Motor neuron (in vitro differentiated cells): ENCODE results near the gene DNAH10. TPM values are rescaled to one million over a fixed set of nuclear protein-coding genes. Genes with fewer than 3 reads are reported as not detected.
"Not testable (repeated sequence)": the region's sequence is repeated elsewhere in the genome, so short reads cannot be mapped to it uniquely, and the experiment has no call there.

ENCODE experiments used
- ATAC-seq, 8 experiments: fragments of 200-7000 bp; cut with Tn5 transposase; replicated peaks in 6 of 8; 2 replicates each; pipeline ENCODE4 v1.8.0; 2021; ENCODE audit warnings: mild to moderate bottlenecking in 8 of 8, moderate library complexity in 8 of 8
- H3K27ac ChIP-seq, 2 donors: fragments of 250-450 bp; sonication (Bioruptor Pico); 2 replicates each; pipeline ENCODE4 v1.9.0; 2021; ENCODE audit warnings: antibody characterized with exemption in 2 of 2, mild to moderate bottlenecking in 2 of 2, moderate library complexity in 1 of 2
- H3K4me1 ChIP-seq, 2 donors: fragments of 250-450 bp; sonication (Bioruptor Pico); replicated peaks in 1 of 2; 2 replicates each; pipeline ENCODE4 v1.6.1; 2021; ENCODE audit warnings: antibody characterized with exemption in 2 of 2, mild to moderate bottlenecking in 2 of 2, moderate library complexity in 1 of 2
- H3K4me3 ChIP-seq, 5 donors: fragments of 250-450 bp; sonication (Bioruptor Pico); 2 replicates each; pipeline ENCODE4 v1.9.0; 2021; ENCODE audit warnings: antibody characterized with exemption in 5 of 5, mild to moderate bottlenecking in 5 of 5, moderate library complexity in 4 of 5
- WGBS, 10 experiments: fragments of 450-650 bp; shearing (Covaris generic); methylation state at CpG; one replicate each; pipeline ENCODE4 v1.0.0; 2022; 5-methylcytosine and 5-hydroxymethylcytosine counted together
- in situ Hi-C, 9 experiments: fragments of 400-800 bp; cut with MboI; loops; one replicate each; pipeline ENCODE4 v1.15.0; 2021; ENCODE audit warnings: low sequenced_read_pairs in 9 of 9, low pct_unique_long_range_greater_than_20kb in 2 of 9; ENCODE audit not compliant: unreplicated experiment in 9 of 9
- total RNA-seq, 8 experiments: library from RNA; unstranded; fragments of 300-600 nt; gene quantifications; 2 replicates each; pipeline versions ENCODE4 v1.2.3 to v1.2.4, GENCODE V29; 2022

DNAH10 gene
- total RNA-seq, 8 experiments from 2014 or later: 0.67 to 153 (median 2.2) TPM

- no peak overlapping the region for H3K4me3 ChIP-seq
- in situ Hi-C loops: no loop called here
- no peak overlapping the region for H3K27ac ChIP-seq
- ATAC-seq: no peak
- peaks cover 11 to 14% of the 10 kb centered on the region in 2 donors for H3K4me1 ChIP-seq
- WGBS, 10 experiments: 80 to 100% (median 91%) methylated on average over 1 to 7 of the region's 22 CpGs; no CpG with 5 or more reads in 6 of the 10 experiments
These were observed 141.4 kb downstream of the DNAH10 start for GRCh38 chr12:123903301-123904065.

DNA sequence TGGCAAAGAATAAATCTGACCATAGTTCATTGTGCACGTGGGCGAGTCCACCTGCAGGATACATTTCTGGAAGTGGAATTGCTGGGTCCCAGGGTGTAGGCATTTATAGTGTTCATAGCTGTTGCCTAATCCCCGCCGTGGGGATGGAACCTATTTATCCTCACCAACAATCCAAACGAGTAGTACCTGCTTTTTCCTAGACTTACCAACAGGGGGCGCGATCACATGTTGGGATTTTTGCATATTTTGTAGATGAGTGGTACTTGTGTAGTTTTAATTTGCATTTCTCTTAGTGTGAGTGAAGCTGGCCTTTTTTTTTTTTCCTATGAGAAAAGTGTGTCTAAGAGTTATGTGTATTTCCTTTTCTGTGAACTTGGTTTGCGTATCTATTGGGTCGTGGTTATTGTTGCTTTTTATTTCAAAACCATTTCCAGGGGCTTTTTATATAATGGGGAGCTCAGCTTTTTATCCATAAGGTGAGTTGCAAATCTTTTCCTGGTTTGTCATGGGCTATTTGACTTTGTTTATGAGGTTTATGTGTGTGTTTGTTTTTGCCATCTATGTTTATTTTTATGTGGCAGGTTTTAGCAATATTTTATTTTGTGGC is 143.3 kb downstream of the DNAH10 start:
- in situ Hi-C loops: no loop called here
- H3K27ac ChIP-seq: no peak overlapping the region
- 16 to 80% (median 37%) methylated on average over 1 to 9 of the region's 9 CpGs for WGBS, 10 experiments
- peak in 5 of 8 experiments; percentile 17 to 81 (median 61) for ATAC-seq
- H3K4me1 ChIP-seq: peaks cover 11 to 14% of the 10 kb centered on the region in 2 donors
- no peak overlapping the region for H3K4me3 ChIP-seq

- Histone ChIP-seq H3K4me3 (no peak overlapping the region), H3K27ac (no peak overlapping the region), H3K4me1 (peaks cover 11 to 14% of the 10 kb centered on the region in 2 donors)
- in situ Hi-C loops: no loop called here
- 86 to 100% (median 98%) methylated on average over 1 to 5 of the region's 7 CpGs for WGBS, 10 experiments
- no peak for ATAC-seq
These were observed 144.8 kb downstream of the DNAH10 start for GRCh38 chr12:123906711-123907420.

DNA sequence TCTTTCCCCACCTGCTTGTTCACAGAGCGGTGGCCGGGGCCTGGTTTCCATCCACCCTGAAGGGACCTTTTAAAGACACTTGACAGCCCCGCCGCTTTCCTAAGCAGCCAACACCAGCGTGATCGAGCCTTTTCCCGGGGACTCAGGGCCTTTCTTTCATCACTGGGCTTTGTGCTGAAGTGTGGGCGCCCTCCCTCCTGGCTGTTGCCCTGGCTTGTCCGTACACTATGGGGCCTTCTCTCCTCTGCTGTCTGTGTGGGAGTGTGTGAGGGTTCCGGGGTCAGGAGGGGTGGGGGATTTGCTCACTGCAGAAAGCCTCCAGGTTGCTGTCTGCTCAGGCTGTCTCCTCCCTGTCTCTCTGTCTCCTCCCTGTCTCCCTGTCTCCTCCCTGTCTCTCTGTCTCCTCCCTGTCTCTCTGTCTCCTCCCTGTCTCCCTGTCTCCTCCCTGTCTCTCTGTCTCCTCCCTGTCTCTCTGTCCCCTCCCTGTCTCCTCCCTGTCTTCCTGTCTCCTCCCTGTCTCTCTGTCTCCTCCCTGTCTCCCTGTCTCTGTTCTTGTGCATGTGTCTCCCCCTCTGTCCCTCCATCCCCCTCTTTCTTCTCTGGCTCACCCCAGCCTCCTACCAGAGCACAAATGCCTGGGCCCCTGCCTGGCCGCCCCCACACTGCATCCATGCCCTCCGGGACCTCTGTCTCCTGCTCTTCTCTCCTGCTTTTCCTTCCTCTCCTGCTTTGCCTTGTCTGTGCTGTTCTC is 145.8 kb downstream of the DNAH10 start:
- no peak overlapping the region for H3K4me3 ChIP-seq
- H3K4me1 ChIP-seq: peaks cover 11 to 14% of the 10 kb centered on the region in 2 donors
- WGBS, 10 experiments: 19 to 100% (median 50%) methylated on average over 2 to 6 of the region's 12 CpGs; no CpG with 5 or more reads in 5 of the 10 experiments
- peak in 7 of 8 experiments; percentile 70 to 82 (median 78) for ATAC-seq
- in situ Hi-C loops: no loop called here
- H3K27ac ChIP-seq: no peak overlapping the region

DNA sequence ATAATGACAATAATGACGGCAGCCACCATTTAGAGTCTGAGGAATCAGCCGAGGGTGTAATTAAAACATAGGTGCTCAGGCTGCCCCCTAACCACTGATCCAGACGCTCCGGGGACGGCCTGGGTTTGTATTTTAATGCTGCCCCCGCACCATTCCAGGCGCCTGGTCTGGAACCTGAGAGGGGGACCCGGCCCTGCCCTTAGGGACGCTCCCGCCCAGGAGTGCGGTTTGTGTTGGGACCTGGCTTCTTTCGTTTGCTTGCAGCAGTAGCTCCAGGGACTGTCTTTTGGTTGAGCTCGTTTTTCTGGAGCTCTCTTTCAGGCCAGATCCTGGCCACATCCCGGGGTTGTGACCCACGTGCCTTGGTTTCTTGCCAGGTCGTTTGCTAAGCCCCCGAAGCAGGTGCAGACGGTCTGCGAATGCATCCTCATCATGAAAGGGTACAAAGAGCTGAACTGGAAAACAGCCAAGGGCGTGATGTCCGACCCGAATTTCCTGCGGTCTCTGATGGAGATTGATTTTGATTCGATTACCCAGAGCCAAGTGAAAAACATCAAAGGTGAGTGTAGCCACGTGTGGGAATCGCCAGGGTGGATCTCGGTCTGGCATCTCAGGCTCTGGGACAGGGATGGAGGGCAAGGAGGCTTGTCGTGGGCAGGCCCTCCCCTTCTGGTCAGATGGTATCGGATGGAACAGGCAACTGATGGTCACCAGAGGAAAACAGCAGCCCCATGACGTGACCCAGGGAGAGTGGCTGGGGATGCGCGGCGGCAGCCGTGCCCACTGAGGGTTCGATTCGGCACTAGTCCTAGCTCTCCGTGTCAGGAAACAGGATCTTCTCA is 147.0 kb downstream of the DNAH10 start:
- 73 to 100% (median 86%) methylated on average over 1 to 15 of the region's 37 CpGs for WGBS, 10 experiments
- Histone ChIP-seq H3K27ac (no peak overlapping the region), H3K4me1 (peaks cover 11 to 16% of the 10 kb centered on the region in 2 donors), H3K4me3 (no peak overlapping the region)
- in situ Hi-C loops: no loop called here
- no peak for ATAC-seq

DNA sequence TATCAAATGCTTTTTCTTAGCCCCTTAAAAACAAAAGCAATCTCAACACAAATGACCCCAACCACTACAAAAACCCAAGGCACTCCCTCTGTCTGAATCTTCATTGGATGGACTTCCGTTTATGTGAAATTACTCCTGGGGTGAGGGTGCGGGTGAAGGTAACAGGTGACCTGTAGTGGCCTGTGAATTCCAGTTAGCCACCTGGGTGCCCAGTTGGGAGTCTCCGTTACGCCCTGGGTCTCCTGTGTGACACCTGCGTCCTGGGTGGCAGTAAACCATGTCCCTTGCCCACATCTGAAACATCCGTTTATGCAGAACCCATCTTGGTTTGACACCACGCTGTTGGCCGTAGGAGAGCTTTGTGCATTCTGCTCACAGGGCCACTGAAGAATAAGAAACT is 148.0 kb downstream of the DNAH10 start:
- ATAC-seq: no peak
- in situ Hi-C loops: no loop called here
- Histone ChIP-seq H3K4me1 (peaks cover 11 to 20% of the 10 kb centered on the region in 2 donors), H3K4me3 (no peak overlapping the region), H3K27ac (no peak overlapping the region)
- WGBS, 10 experiments: 83 to 100% (median 95%) methylated on average over 1 to 5 of the region's 8 CpGs; no CpG with 5 or more reads in 2 of the 10 experiments

DNA sequence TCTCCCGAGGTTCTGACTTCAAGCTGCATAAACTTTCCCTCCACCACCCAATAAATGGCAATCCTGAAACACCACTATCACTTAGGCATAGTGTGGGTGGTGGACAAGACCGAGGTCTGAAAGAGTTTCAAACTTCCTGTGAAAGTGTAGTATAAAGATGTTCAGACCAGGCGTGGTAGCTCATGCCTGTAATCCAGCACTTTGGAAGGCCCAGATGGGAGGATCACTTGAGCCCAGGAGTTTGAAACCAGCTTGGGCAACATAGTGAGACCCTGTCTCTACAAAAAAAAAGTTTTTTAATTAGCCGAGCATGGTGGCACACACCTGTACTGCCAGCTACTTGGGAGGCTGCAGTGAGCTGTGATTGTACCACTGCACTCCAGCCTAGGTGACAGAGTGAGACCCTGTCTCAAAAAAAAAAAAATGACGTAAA is 148.7 kb downstream of the DNAH10 start:
- ATAC-seq: peak in 6 of 8 experiments; percentile 22 to 68 (median 53)
- no peak overlapping the region for H3K4me3 ChIP-seq
- H3K27ac ChIP-seq: no peak overlapping the region
- 0 to 100% (median 80%) methylated on average over 1 to 3 of the region's 5 CpGs; no CpG with 5 or more reads in 1 of the 10 experiments for whole genome bisulfite sequencing, 10 experiments
- in situ Hi-C loops: no loop called here
- H3K4me1 ChIP-seq: peaks cover 11 to 19% of the 10 kb centered on the region in 2 donors

- ATAC-seq, H3K27ac ChIP-seq, in situ Hi-C loops, H3K4me3 ChIP-seq: not testable (repeated sequence)
- H3K4me1 ChIP-seq: peaks cover 10 to 18% of the 10 kb centered on the region in 2 donors
- no CpG with 5 or more reads among the region's 9 CpGs for WGBS, 10 experiments
These were observed 149.7 kb downstream of the DNAH10 start for GRCh38 chr12:123911672-123912409.

DNA sequence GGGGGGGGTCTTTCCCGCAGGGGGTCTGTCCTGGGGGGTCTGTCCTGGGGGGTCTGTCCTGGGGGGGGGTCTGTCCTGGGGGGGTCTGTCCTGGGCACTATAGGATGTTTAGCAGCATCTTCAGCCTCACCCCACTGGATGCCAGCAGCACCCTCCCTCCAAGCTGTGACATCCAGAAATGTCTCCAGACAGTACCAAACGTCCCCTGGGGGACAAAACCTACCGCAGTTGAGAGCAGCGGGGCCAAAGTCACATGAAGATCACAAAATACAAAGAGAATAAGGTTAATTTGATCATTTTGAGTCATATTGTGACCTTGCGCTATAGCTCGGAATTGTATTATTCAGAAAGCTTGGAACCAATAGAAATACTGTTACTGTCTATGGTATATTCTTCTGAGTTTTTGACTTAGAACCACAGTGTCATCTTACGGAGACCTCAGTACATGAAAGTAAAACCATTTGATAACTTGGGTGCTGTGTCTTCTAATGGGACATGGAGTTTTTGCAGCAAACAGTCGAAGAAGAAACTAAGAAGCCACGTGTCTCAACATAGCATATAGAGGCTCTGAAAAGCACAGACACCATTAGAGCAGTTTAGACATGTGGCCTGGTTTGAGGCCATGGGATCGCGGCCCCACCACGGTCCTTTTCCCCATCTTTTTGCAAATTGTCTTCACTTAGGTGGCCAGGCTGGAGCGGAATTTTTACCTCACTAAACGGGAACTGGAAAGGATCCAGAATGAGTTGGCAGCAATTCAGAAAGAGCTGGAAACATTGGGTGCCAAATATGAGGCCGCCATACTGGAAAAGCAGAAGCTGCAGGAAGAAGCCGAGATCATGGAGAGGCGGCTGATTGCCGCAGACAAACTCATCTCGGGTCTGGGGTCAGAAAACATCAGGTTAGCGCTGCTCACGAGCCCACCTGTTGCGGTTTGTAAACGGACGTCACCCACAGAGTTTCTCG is 150.6 kb downstream of the DNAH10 start:
- no peak overlapping the region for H3K27ac ChIP-seq
- peaks cover 2 to 10% of the 10 kb centered on the region in 2 donors for H3K4me1 ChIP-seq
- no peak overlapping the region for H3K4me3 ChIP-seq
- peak in 2 of 8 experiments; percentile 15 to 18 for ATAC-seq
- in situ Hi-C loops: no loop called here
- 71 to 95% (median 87%) methylated on average over 5 to 19 of the region's 25 CpGs; no CpG with 5 or more reads in 1 of the 10 experiments for WGBS, 10 experiments

DNA sequence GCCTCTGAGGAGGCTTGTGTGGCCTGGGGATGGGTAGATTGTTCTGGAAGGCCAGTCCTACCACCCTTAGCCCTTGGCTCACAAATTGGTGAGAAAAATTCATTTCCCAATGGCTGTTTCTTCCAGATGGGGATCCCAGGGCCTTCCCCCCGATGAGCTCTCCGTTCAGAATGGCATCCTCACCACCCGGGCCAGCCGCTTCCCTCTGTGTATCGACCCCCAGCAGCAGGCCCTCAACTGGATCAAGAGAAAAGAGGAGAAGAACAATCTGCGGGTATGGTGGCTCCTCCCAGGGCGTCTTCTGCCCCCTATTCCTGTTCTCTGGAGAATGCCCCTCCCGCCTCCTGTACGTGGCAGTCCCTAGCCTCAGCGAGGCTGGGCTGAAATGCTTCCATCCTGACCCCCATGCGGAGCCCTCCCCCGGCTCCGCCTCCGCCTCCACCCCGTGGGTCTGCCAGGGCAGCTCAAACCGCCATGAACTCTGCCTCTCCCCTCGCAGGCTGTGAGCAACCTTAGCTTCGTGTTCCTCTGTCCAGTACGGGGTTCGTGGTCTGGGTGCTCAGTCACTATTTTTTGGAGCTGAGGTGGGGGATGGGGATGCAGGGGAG is 152.7 kb downstream of the DNAH10 start:
- Histone ChIP-seq H3K4me1 (peaks cover 0 to 7% of the 10 kb centered on the region in 2 donors), H3K27ac (no peak overlapping the region), H3K4me3 (no peak overlapping the region)
- ATAC-seq: peak in 4 of 8 experiments; percentile 37 to 88 (median 72)
- WGBS, 10 experiments: 40 to 94% (median 80%) methylated on average over 1 to 8 of the region's 20 CpGs; no CpG with 5 or more reads in 5 of the 10 experiments
- in situ Hi-C loops: no loop called here
